HG02840 (cell line): ENCODE data around the gene CCL16.
"Not testable (repeated sequence)": the region's sequence is repeated elsewhere in the genome, so short reads cannot be mapped to it uniquely, and the experiment has no call there.

Source experiments
- ATAC-seq: cut with Tn5 transposase; IDR thresholded peaks from one replicate; pipeline ENCODE4 v1.9.1; 2021; ENCODE audit warnings: mild to moderate bottlenecking, moderate library complexity, moderate number of reproducible peaks; ENCODE audit not compliant: unreplicated experiment, low FRiP score

CCL16 gene, protein sequence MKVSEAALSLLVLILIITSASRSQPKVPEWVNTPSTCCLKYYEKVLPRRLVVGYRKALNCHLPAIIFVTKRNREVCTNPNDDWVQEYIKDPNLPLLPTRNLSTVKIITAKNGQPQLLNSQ

DNA sequence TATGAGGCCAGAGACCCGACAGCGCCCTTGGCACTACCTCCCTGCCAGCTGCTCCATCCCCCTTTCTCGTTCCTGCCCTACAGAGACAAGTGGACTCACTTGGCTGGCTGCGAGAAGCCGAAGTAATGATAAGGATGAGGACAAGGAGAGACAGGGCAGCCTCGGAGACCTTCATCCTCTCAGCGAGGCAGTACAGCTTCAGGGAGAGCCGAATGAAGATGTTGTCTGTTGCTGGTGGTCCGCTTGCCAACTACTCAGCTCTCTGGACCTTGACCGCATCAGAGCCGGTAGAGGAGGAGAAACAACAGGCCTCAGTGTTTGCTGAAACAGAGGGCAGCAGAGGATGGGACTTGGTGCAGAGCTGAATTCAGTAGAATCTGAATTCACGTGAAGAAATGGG lies at the start of gene CCL16:
Gene CCL16, minus strand, starts transcription at position 252 of the 400 bp plus-strand sequence. Its CDS starts 77 bp downstream, at position 175.
- no peak for ATAC-seq

DNA sequence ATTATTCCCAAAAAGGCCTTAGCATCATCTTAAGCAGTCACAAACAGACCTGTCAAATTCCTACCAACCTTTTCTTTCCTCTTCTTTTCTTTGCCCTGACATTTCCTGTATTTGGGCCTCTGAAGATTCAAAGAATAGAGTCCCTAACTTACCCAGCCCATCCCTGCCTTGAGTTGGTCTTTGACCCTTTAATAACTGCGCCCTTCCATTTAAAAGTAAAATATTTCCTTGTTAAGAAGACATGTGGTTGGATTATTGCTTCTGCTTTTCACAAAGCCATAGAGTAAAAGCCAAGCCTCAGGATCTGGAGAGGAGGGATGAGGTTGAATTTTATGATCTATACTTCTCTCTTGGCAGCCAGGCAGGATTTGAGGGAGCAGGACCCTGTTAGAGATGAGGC lies 49.7 kb upstream of the CCL16 start:
- no peak for ATAC-seq

DNA sequence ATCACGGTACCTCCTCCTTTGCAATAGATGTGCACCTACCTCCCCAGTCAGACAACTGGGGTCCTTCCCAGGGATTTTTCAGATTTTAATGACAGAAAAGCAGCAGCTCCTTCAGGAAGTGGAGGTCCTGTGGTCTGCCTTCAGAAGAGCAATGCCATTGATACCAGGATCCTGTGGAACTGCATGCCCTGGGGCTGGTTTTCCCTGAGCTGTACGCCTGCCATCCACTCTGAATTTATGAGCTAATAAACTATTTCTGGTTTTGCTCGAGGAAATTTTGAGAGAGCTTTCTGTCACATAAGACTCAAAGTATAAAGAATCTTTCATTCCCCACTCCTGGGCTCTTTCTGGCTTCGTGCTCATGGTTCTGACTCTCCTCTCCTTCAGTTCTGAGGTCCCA lies 46.5 kb upstream of the CCL16 start:
- no peak for ATAC-seq

DNA sequence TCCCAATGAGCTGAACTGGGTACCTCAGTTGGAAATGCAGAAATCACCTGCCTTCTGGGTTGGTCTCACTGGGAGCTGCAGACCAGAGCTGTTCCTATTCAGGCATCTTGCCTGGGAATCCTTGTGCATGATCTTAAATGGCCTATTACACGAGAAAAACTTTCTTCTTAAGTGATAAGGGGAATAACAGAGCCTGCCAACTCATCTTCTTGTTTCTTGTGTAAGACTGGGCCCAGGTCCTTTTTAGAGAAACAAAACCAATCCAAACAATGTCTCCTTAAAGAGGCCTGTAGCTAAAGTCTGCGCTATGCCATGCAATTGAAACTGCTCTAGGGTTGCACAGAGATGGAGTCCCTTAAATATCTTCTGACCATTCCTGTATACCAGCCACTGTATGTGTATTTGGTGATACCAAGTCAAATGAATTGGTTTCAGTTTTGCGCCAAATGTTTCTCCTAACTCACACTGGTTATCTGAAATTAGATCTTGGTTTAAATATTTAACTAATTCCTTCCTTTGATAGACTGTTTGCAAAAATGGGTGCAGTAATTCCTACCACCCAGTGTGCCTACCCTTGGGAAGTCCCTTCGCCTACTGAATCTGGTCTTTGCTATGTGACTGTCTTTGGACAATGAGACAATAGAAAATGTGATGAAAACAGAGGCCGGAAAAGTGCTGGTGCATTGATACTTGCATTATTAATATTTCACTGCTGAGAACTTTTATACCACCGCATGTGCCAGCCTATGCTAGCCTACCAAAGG lies 43.0 kb upstream of the CCL16 start:
- no peak for ATAC-seq

DNA sequence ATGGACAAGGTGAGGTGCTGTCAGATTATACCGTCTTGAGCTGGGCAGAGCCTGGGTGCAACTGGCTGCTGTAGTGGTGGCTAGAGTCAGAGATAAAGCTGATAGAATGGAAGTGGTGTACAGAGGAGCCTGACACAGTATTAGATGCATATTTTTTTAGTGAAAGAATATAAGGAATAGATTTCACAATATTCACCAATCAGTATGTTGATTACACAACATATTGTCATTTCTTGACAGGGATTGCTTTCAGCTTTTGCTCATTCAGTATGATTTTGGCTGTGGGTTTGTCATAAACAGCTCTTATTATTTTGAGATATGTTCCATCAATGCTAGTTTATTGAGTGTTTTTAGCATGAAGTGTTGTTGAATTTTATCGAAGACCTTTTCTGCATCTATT lies 38.1 kb upstream of the CCL16 start:
- no peak for ATAC-seq

DNA sequence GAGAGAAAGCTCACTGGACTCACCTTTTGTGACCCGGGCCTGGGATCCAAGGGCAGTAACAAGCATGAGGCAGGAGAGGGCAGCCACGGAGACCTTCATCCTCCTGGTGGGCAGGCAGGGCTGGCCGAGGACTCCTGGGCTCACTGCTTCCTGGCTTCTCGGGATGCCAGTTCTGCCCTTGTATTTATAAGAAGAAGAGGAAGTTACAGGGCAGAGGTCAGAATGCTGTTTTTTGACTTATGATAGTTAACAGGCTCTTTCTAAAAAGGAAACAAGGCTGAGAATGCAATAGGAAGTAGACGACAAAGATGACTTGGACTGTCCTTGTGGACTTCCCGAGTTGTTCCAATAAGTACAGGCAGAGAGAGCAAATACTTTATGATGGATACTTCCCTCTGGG lies 36.5 kb upstream of the CCL16 start, which contains the start of gene CCL23:
Gene CCL23, minus strand, starts transcription at position 174 of the 400 bp plus-strand sequence. Its CDS starts 75 bp downstream, at position 99.
- no peak for ATAC-seq

DNA sequence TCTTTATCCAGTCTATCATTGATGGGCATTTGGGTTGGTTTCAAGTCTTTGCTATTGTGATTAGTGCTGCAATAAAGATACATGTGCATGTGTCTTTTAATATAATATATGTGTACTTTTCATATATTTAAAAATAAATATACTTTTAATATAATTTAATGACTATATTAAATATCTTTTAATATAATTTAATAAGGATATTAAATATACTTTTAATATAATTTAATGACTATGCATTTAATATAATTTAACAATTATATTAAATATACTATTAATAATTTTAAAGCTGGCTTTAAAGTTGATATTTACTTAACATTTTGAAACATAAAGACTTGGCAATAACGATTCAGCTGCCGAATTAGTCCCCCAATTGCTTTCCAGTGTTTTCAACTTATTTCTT lies 35.3 kb upstream of the CCL16 start:
- no peak for ATAC-seq

DNA sequence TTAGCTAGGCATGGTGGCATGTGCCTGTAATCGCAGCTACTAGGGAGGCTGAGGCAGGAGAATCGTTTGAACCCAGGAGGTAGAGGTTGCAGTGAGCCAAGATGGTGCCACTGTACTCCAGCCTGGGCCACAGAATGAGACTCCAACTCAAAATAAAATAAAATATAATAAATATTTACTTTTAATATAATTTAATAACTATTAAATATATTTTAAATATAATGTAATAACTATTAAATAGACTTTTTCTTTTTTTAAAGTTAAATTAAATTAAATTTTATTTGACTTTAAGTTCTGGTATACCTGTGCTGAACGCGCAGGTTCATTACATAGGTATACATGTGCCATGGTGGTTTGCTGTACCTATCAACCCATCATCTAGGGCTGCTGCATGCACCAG lies 34.6 kb upstream of the CCL16 start:
- not testable (repeated sequence) for ATAC-seq

DNA sequence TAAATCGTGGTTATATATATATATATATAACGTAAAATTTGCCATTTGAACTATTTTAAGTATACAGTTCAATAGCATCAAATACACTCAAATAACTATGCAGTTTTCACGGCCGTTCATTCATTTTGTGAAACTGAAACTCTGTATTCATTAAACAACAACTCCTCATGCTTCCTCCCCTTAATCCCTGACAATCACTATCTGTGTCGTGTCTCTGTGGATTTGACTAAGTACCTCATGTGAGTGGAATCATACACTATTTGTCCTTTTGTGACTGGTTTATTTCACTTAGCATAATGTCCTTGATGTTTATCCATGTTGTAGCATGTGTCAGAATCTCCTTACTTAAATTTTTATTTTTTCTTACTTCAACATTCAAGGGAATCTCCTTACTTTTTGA lies 33.6 kb upstream of the CCL16 start:
- no peak for ATAC-seq

DNA sequence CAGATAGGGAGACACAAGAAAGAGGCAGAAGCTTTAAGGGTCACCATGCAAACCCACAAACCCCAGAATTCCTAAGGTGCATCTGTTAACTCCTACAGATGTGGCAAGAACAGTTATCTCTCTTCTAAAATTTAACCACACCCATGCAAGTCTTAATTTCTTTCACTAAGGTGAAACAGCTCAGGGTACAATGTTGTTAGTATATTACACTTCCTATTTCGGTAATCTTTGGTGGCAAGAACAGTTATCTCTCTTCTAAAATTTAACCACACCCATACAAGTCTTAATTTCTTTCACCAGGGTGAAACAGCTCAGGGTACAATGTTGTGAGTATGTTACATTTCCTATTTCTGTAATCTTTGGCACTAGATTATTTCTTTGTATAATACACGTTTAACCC lies 29.9 kb upstream of the CCL16 start:
- no peak for ATAC-seq

DNA sequence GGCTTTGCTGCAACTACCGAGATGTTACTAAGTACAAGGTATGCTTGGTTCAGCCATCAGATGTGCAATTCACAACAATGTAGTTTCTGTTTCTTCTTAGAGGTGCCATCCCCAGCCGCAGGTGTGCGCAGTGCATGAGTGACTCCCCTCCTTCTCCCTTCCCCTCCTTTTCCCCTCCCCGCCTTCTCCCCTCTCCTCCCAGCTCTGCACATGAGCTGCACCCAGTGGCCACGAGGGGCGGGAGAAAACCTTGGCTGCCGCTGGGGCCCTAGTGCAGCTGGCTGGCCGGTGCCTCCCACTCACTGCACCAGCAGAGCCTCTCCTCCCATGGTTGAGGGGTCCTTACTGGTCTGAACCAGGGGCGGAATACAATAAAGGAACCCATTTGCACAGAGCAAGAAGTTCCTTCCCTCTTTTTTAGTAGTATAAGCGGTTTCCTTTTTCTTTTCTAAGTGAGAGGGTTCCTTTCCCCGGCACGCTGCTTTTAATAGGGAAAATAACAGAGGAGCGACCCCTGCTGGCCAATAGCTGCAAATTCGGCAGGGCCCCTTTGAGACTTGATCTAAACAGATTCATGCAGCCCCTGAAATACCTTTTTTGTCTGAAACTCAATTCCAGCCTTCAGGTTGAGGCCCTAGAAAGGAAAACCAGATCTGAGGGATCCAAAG lies 27.8 kb upstream of the CCL16 start:
- ATAC-seq = no peak

DNA sequence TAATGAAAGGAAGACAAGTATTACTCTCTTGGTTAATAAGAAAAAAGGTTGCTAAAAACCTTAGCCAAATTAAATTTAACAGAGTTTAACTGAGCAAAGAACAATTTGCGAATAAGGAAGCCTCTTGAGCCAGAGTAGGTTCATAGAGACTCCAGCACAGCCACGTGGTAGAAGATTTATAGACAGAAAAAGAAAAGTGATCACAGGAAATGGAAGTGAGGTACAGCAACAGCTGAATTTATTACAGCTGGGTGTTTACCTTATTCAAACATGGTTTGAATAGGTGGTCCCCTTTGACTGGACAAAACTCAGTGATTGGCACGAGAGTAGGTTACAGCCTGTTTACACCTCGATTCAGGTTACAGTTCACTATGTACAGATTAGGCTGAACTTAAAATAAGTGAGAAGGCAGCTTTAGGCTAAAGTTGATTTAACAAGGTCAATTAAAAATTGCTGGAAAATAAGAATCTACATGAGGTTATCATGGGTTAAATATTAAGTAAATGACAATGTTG lies 23.4 kb upstream of the CCL16 start:
- ATAC-seq = no peak

DNA sequence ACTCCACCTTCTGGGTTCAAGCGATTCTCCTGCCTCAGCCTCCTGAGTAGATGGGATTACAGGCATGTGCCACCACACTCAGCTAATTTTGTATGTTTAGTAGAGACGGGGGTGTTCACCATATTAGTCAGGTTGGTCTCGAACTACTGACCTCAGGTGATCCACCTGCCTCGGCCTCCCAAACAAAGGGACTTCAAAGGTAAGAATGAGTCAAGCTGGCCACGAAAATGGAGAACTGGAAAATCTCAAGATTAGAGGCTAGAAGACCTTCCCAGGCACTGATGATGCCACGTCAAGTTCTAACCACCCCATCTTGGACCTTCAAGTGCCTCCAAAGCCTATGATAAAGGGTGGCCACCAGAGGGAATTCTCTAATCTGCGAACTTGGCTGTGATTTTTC lies 21.3 kb upstream of the CCL16 start:
- no peak for ATAC-seq

DNA sequence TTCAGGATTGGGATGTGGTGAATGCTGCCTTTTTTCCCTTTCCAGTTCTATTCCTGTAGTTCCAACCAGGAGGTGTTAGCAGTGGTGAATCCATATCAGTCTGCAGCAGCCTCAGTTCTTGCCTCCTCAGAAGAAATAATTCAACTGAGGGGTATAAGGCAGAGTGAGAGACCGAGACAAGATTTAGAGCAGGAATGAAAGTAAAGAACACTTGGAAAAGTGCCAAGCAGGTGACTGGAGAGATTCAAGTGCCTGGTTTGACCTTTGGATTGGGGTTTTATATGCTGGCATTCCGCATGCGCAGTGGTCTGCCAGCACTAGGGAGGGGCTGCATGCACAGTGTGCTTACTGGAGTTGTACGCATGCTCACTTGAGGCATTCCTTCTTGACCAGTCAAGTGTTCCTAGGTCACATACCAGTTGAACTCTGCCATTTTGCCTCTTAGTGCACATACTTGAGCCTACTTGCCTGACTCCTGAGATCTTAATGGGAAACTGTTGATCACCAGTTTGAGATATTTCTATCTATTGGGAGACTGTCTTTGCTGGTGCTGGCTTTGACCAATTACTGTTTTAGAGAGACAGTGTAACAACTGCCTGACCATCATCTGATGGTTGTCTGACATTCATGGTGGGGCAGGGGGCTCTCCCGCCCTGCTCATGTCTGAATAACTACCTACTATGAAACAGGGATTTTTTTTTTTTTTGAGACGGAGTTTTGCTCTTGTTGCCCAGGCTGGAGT lies 20.7 kb upstream of the CCL16 start:
- ATAC-seq = no peak

DNA sequence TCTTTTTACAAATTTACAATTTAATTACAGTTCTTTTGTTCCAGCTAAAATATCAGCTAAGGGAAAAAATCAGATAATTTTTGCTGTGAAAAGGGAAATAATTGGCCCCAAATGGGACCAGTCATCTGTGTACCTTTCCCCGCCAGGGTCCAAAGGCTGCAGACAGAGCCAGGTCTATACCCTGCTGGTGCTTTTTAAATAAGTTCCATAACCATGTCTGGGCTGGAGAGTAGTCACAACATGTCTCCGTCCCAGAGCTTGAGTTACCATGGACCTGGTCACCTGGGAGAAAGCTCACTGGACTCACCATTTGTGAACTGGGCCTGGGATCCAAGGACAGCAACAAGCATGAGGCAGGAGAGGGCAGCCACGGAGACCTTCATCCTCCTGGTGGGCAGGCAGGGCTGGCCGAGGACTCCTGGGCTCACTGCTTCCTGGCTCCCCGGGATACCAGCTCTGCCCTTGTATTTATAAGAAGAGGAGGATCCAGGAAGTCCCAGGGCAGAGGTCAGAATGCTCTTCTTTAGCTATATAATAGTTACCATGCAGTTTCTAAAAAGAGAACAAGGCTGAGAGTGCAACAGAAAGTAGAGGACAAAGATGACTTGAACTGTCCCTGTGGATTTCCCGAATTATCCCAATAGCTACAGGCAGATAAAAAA lies 19.9 kb upstream of the CCL16 start, which contains the start of gene CCL15:
Gene CCL15, minus strand, starts transcription at position 444 of the 662 bp plus-strand sequence. Its CDS starts 61 bp downstream, at position 383.
- no peak for ATAC-seq

DNA sequence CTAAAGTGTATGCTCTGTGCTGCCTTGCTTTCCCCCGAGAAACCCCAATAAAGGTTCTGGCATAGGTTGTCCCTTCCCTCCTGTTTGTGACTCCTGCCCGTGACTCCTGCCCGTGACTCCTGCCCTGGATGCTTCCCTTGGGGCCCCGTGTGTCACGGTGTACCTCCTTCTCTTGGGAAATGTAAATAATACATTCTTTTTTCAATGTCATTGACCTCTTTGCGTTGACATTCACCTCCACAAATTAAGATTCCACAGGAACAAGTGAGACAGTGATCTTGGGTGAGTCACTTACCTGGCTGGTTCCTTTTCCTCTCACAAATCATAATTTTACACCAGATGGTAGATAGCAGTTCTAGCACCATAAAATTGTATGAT lies 19.4 kb upstream of the CCL16 start:
- no peak for ATAC-seq

DNA sequence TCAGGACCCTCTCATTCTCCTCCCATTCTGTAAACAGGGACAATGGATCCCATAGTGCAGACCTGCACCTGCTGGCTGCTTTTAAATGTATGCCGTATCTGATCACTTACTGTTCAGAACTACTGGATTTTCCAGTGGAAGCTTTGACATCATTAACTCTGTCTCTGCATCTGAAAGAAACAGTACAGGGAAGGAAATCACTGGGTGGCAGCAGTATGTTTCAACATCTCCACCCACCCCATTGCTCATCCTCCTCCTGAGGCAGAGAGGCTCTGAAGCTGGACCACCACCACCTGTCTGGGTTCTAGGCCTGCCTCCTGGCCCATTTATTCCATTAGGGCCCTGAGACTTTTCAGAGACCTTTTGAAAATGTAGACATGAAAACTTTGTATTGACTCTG lies 17.5 kb upstream of the CCL16 start:
- ATAC-seq = no peak

DNA sequence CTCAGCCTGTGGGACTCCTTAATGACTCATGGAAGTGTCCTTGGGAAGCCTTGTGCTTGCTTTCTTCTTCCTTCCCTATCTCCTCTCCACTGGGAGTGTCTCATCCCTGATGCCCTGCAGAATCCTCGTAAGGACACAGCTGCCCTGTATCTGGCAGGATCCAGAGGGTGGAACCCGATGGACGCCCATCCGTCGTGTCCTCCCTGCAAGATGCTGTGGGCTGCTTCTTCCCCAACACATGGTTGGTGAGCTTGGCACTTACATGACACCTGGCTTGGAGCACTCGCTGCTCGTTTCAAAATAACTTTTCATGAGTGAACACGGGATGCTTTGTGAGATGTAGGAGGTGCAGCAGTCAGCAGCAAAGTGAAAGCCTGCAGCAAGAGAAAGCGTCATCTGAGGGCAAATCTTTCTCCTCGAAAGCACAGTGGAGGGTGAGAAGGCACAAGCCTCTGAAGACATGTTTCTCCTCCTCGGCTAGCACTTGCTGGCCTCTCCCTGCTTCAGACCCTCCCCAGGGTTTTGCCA lies 16.8 kb upstream of the CCL16 start:
- ATAC-seq = no peak

DNA sequence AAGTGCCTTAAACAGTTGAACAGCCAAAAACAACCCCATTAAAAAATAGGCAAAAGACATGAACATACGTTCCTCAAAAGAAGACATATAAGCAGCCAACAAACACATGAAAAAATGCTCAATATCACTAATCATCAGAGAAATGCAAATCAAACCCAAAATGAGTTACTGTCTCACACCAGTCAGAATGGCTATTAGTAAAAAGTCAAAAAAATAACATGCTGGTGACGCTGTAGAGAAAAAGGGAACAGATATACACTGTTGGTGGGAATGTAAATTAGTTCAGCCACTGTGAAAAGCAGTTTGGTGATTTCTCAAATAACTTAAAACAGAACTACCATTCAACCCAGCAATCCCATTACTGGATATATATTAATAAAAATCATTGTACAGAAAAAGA lies 14.0 kb upstream of the CCL16 start:
- ATAC-seq = not testable (repeated sequence)

DNA sequence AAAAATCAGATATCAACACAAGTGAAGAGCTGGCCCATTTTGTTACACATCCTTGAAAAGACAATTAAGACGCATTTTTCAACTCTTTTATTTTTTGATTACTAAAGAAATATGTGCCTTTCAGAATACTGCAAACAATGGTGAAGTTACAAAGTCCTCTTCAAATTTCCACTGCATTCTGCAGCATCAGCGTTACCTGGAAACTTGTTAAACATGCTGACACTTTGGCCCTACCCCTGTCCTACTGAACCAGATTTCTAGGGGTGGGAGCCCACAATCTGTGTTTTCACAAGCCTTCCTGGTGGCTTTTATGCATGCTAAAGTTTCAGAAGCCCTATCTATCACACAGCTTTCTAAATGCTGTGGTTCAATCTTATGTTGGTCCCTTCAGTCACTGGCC lies 9.8 kb upstream of the CCL16 start:
- ATAC-seq = no peak
